Calu3 (cell line): ENCODE results near the gene PLEKHG5. TPM values are rescaled to one million over a fixed set of nuclear protein-coding genes. Genes with fewer than 3 reads are reported as not detected.
"Not testable (repeated sequence)": the region's sequence is repeated elsewhere in the genome, so short reads cannot be mapped to it uniquely, and the experiment has no call there.

Experiments
- BruUV-seq: library from RNA; stranded (reverse); fragments of 400-500 nt; replicated peaks from 2 replicates; lab custom pipeline; 2021; lab: Mats Ljungman, UMichigan
- CTCF ChIA-PET: fragments of 300-600 bp; sonication (Branson Sonifier 250); formaldehyde crosslinking; loops from one replicate; lab custom pipeline; 2022; ENCODE audit warnings: antibody characterized with exemption; lab: Charles Lee
- DNase-seq: peaks from one replicate; pipeline ENCODE4 v3.0.0; 2022
- H3K27ac Mint-ChIP-seq: one replicate; pipeline ENCODE4 v1.8.0; 2022; ENCODE audit warnings: mixed read lengths; ENCODE audit not compliant: unreplicated experiment
- H3K27me3 Mint-ChIP-seq: one replicate; pipeline ENCODE4 v1.8.0; 2022; ENCODE audit warnings: mixed read lengths; ENCODE audit not compliant: unreplicated experiment
- H3K36me3 Mint-ChIP-seq: one replicate; pipeline ENCODE4 v1.8.0; 2022; ENCODE audit warnings: mild to moderate bottlenecking, moderate library complexity, mixed read lengths; ENCODE audit not compliant: insufficient read depth, unreplicated experiment
- H3K4me1 Mint-ChIP-seq: one replicate; pipeline ENCODE4 v1.8.0; 2022; ENCODE audit warnings: mild to moderate bottlenecking, low read depth, mixed read lengths; ENCODE audit not compliant: unreplicated experiment
- H3K4me3 Mint-ChIP-seq: one replicate; pipeline ENCODE4 v1.8.0; 2022; ENCODE audit warnings: mild to moderate bottlenecking, low read depth, moderate library complexity, mixed read lengths; ENCODE audit not compliant: unreplicated experiment
- H3K9me3 Mint-ChIP-seq: one replicate; pipeline ENCODE4 v1.8.0; 2022; ENCODE audit warnings: low read depth, mixed read lengths; ENCODE audit not compliant: unreplicated experiment
- CTCF ChIP-seq: fragments of 200-600 bp; IDR thresholded peaks from one replicate; pipeline ENCODE4 v1.8.0; 2022; ENCODE audit warnings: antibody characterized with exemption; ENCODE audit not compliant: unreplicated experiment
- intact Hi-C: fragments of 100-400 bp; cut with micrococcal nuclease; formaldehyde crosslinking; loops from one replicate; pipeline ENCODE4 v1.10.0; 2022; ENCODE audit not compliant: unreplicated experiment
- total RNA-seq: library from RNA; stranded (reverse); gene quantifications from 2 replicates; pipeline ENCODE4 v1.2.3, GENCODE V29; 2022

Gene PLEKHG5
- total RNA-seq, 1 experiment from 2014 or later: 5.1 TPM

GRCh38 chr1:6460301-6461050 is 31.0 kb downstream of the PLEKHG5 start:
- CTCF ChIA-PET: no interaction called here
- H3K36me3 Mint-ChIP-seq: peaks cover 6% of the 10 kb centered on the region
- no TSS peak for BruUV-seq

GRCh38 chr1:6459850-6460265 is 31.6 kb downstream of the PLEKHG5 start:
- Mint-ChIP-seq H3K4me3 (no peak overlapping the region), H3K36me3 (peaks cover 6% of the 10 kb centered on the region), H3K9me3 (peaks cover 2% of the 10 kb centered on the region), H3K27me3 (no peaks in the 10 kb centered on the region), H3K27ac (no peak overlapping the region), H3K4me1 (no peaks in the 10 kb centered on the region)
- CTCF ChIA-PET: no interaction called here
- DNase-seq: no peak
- intact Hi-C loops: no loop called here
- no peak for TF ChIP-seq CTCF
- no TSS peak for BruUV-seq

More at GRCh38 chr1:6460301-6461050, 31.0 kb downstream of the PLEKHG5 start:
- H3K4me3 Mint-ChIP-seq: no peak overlapping the region
- peaks cover 2% of the 10 kb centered on the region for H3K9me3 Mint-ChIP-seq
- no peaks in the 10 kb centered on the region for H3K27me3 Mint-ChIP-seq
- H3K27ac Mint-ChIP-seq: no peak overlapping the region
- no peak for TF ChIP-seq CTCF
- no peaks in the 10 kb centered on the region for H3K4me1 Mint-ChIP-seq
- DNase-seq: no peak
- intact Hi-C loops: no loop called here

GRCh38 chr1:6456800-6457466 is 34.5 kb downstream of the PLEKHG5 start:
- intact Hi-C loops: no loop called here
- CTCF ChIA-PET: interaction anchor here (0.6 to 0.7 kb wide), 2 partner anchors 20 to 35 kb away, joined by 6 to 7 read pairs; no protein-coding TSS in a partner anchor

GRCh38 chr1:6455752-6456520 is 35.5 kb downstream of the PLEKHG5 start:
- H3K9me3 Mint-ChIP-seq, DNase-seq, H3K4me3 Mint-ChIP-seq, BruUV-seq, CTCF ChIA-PET, H3K27ac Mint-ChIP-seq, intact Hi-C loops, H3K27me3 Mint-ChIP-seq, H3K4me1 Mint-ChIP-seq, H3K36me3 Mint-ChIP-seq: not testable (repeated sequence)

More at GRCh38 chr1:6456800-6457466, 34.5 kb downstream of the PLEKHG5 start:
- BruUV-seq: no TSS peak
- no peak for TF ChIP-seq CTCF
- no peak for DNase-seq
- H3K27me3 Mint-ChIP-seq: no peaks in the 10 kb centered on the region
- H3K27ac Mint-ChIP-seq: no peak overlapping the region
- no peaks in the 10 kb centered on the region for H3K36me3 Mint-ChIP-seq
- no peaks in the 10 kb centered on the region for H3K4me1 Mint-ChIP-seq
- no peak overlapping the region for H3K4me3 Mint-ChIP-seq
- H3K9me3 Mint-ChIP-seq: no peaks in the 10 kb centered on the region
